Right renal cortex interstitium (tissue), 3 donors: ENCODE data around the gene WAPL. TPM values are rescaled to one million over a fixed set of nuclear protein-coding genes. Genes with fewer than 3 reads are reported as not detected.
"Not testable (repeated sequence)": the region's sequence is repeated elsewhere in the genome, so short reads cannot be mapped to it uniquely, and the experiment has no call there.

Experiments
- DNase-seq, 3 donors: peaks; one replicate each; pipeline ENCODE4 v3.0.0-alpha.2; 2013; ENCODE audit warnings: low read depth in 3 of 3, low spot score in 2 of 3
- polyA plus RNA-seq, 3 donors: library from polyadenylated mRNA; unstranded; fragments of 120-200 nt; gene quantifications; one replicate each; pipeline ENCODE4 v1.2.1, GENCODE V29; 2013; ENCODE audit not compliant: insufficient read length in 3 of 3

Gene WAPL
- 10 to 100 TPM; 51.1 to 54.3 (median 51.9) TPM for polyA plus RNA-seq

- DNase-seq: peak; percentile 73 to 90 (median 80)
These were observed at the start of gene WAPL for GRCh38 chr10:86521678-86522509. Gene WAPL (minus strand): TSS chr10:86521792. CDS start chr10:86518069, 3,723 bp downstream.

GRCh38 chr10:86569335-86569734 lies 47.7 kb upstream of the WAPL start:
- no peak for DNase-seq

- DNase-seq: not testable (repeated sequence)
These were observed 44.9 kb upstream of the WAPL start for GRCh38 chr10:86566518-86566917.

GRCh38 chr10:86563338-86563737 lies 41.7 kb upstream of the WAPL start:
- not testable (repeated sequence) for DNase-seq

GRCh38 chr10:86558695-86559094 lies 37.1 kb upstream of the WAPL start:
- DNase-seq: not testable (repeated sequence)

GRCh38 chr10:86556933-86557649 lies 35.5 kb upstream of the WAPL start:
- DNase-seq: no peak

- DNase-seq: no peak
These were observed 34.9 kb upstream of the WAPL start for GRCh38 chr10:86556532-86556931.

- DNase-seq: no peak
These were observed 32.0 kb upstream of the WAPL start for GRCh38 chr10:86553639-86554038.

- no peak for DNase-seq
These were observed 31.6 kb upstream of the WAPL start for GRCh38 chr10:86553213-86553612.

- DNase-seq: no peak
These were observed 25.7 kb upstream of the WAPL start for GRCh38 chr10:86547296-86547695.

- no peak for DNase-seq
These were observed 23.5 kb upstream of the WAPL start for GRCh38 chr10:86545101-86545500.

GRCh38 chr10:86540016-86540415 lies 18.4 kb upstream of the WAPL start:
- DNase-seq: no peak

- no peak for DNase-seq
These were observed 17.0 kb upstream of the WAPL start for GRCh38 chr10:86538547-86538946.

- not testable (repeated sequence) for DNase-seq
These were observed 16.4 kb upstream of the WAPL start for GRCh38 chr10:86538040-86538439.

- no peak for DNase-seq
These were observed 14.8 kb upstream of the WAPL start for GRCh38 chr10:86536294-86536861.

GRCh38 chr10:86535132-86535882 lies 13.7 kb upstream of the WAPL start:
- DNase-seq: no peak

- no peak for DNase-seq
These were observed 11.7 kb upstream of the WAPL start for GRCh38 chr10:86533328-86533727.

GRCh38 chr10:86528736-86529135 lies 7.1 kb upstream of the WAPL start:
- DNase-seq: not testable (repeated sequence)

- no peak for DNase-seq
These were observed 5.0 kb upstream of the WAPL start for GRCh38 chr10:86526606-86527005.

- not testable (repeated sequence) for DNase-seq
These were observed 4.1 kb upstream of the WAPL start for GRCh38 chr10:86525713-86526112.
